A549 (cell line): ENCODE data around the gene DGKD. TPM values are rescaled to one million over a fixed set of nuclear protein-coding genes. Genes with fewer than 3 reads are reported as not detected.

Experiments
- ATAC-seq, 2 experiments: fragments of 200-7000 bp in 1 of 2; fragments of >200 bp in 1 of 2; cut with Nextera tagmentation in 1 of 2; cut with Tn5 transposase in 1 of 2; 3 replicates each; pipeline versions ENCODE4 v1.8.0 to v1.9.1; 2018 to 2020; ENCODE audit warnings: mild to moderate bottlenecking in 1 of 2, moderate library complexity in 1 of 2
- CTCF ChIA-PET: fragments of 300-600 bp; sonication (Branson Sonifier 250); formaldehyde crosslinking; extraction: SDS; loops from one replicate; lab custom pipeline; 2021; ENCODE audit warnings: antibody characterized with exemption, inconsistent platforms; lab: Yijun Ruan, JAX
- POLR2A ChIA-PET: fragments of 350-600 bp; formaldehyde crosslinking; extraction: SDS; loops from one replicate; lab custom pipeline; 2021; ENCODE audit warnings: antibody characterized with exemption, inconsistent platforms; lab: Yijun Ruan, JAX
- DNase-seq, 2 experiments: peaks; one replicate each; pipeline versions ENCODE4 v3.0.0 to v3.0.0-alpha.2; 2011 to 2016; ENCODE audit warnings: low read depth in 1 of 2, low spot score in 1 of 2
- FAIRE-seq: peaks from 2 replicates; lab custom pipeline; 2011; peaks lifted over from hg19 to GRCh38; lab: Jason Lieb, UNC
- H3K27ac ChIP-seq, 2 experiments: fragments of >200 bp; sonication (Bioruptor Twin); formaldehyde crosslinking; 3 replicates each; pipeline ENCODE4 v1.5.1; 2016 to 2017
- H3K4me1 ChIP-seq: fragments of >200 bp; sonication (Bioruptor Twin); formaldehyde crosslinking; 3 replicates; pipeline ENCODE4 v1.6.1; 2016
- H3K4me2 ChIP-seq: fragments of >200 bp; sonication (Bioruptor Twin); formaldehyde crosslinking; 3 replicates; pipeline ENCODE4 v1.6.1; 2016
- H3K4me3 ChIP-seq: fragments of >200 bp; sonication (Bioruptor Twin); formaldehyde crosslinking; 3 replicates; pipeline ENCODE4 v1.5.1; 2016
- H3K9me3 ChIP-seq: fragments of >200 bp; sonication (Bioruptor Twin); formaldehyde crosslinking; 3 replicates; pipeline ENCODE4 v1.6.1; 2016
- BHLHE40 ChIP-seq: IDR thresholded peaks from 2 replicates; pipeline ENCODE4 v1.6.1; 2012; ENCODE audit warnings: low read depth, low read length, inconsistent platforms
- CHD2 ChIP-seq: fragments of 150-350 bp; IDR thresholded peaks from 2 replicates; pipeline ENCODE4 v1.6.1; 2014; ENCODE audit warnings: low read length; ENCODE audit not compliant: partially characterized antibody
- EHF ChIP-seq: fragments of 250-450 bp; sonication (Bioruptor Pico); IDR thresholded peaks from 2 replicates; pipeline ENCODE4 v1.5.0; 2020; ENCODE audit warnings: mild to moderate bottlenecking
- EHMT2 ChIP-seq: fragments of 200-600 bp; sonication (generic); IDR thresholded peaks from 2 replicates; pipeline ENCODE4 v1.6.1; 2016; ENCODE audit warnings: antibody characterized with exemption, low read depth, mild to moderate bottlenecking, moderate library complexity
- HEYL ChIP-seq: fragments of 250-450 bp; sonication (Bioruptor Pico); IDR thresholded peaks from 2 replicates; pipeline ENCODE4 v1.8.0; 2021; ENCODE audit warnings: mild to moderate bottlenecking, moderate library complexity
- HOXA7 ChIP-seq: fragments of 250-450 bp; sonication (Bioruptor Pico); IDR thresholded peaks from 2 replicates; pipeline ENCODE4 v1.5.0; 2020; ENCODE audit warnings: mild to moderate bottlenecking, moderate library complexity
- HOXB13 ChIP-seq: fragments of 250-450 bp; sonication (Bioruptor Pico); IDR thresholded peaks from 2 replicates; pipeline ENCODE4 v1.5.0; 2020; ENCODE audit warnings: low read depth, mild to moderate bottlenecking, moderate library complexity
- HOXB5 ChIP-seq: fragments of 250-450 bp; sonication (Bioruptor Pico); IDR thresholded peaks from 2 replicates; pipeline ENCODE4 v1.5.0; 2020; ENCODE audit warnings: mild to moderate bottlenecking, moderate library complexity
- JUN ChIP-seq, 2 experiments: fragments of >200 bp; sonication (Bioruptor Twin); formaldehyde crosslinking; IDR thresholded peaks; 2 replicates in 1 of 2; 3 replicates in 1 of 2; pipeline ENCODE4 v1.6.1; 2016 to 2017
- MAFK ChIP-seq: fragments of 450-650 bp; IDR thresholded peaks from 2 replicates; pipeline ENCODE4 v1.6.1; 2014; ENCODE audit not compliant: partially characterized antibody
- MYC ChIP-seq: IDR thresholded peaks from 2 replicates; pipeline ENCODE4 v1.6.1; 2012; ENCODE audit warnings: mild to moderate bottlenecking, inconsistent platforms, low read length, improper control_type of control experiment, borderline replicate concordance
- RAD21 ChIP-seq, 2 experiments: fragments of >200 bp in 1 of 2; sonication (Bioruptor Twin) in 1 of 2; formaldehyde crosslinking in 1 of 2; IDR thresholded peaks in 1 of 2; conservative IDR thresholded peaks in 1 of 2; 2 replicates in 1 of 2; 3 replicates in 1 of 2; pipeline ENCODE4 v1.6.1; 2012 to 2018; ENCODE audit warnings: inconsistent platforms in 1 of 2
- RARB ChIP-seq: fragments of 250-450 bp; sonication (Bioruptor Pico); IDR thresholded peaks from 2 replicates; pipeline ENCODE4 v1.8.0; 2021; ENCODE audit warnings: mild to moderate bottlenecking, moderate library complexity
- RCOR1 ChIP-seq: fragments of 150-350 bp; IDR thresholded peaks from 2 replicates; pipeline ENCODE4 v1.6.1; 2014; ENCODE audit warnings: antibody characterized with exemption, low read length, low read depth
- SMC3 ChIP-seq: fragments of >200 bp; sonication (Bioruptor Twin); formaldehyde crosslinking; IDR thresholded peaks from 3 replicates; pipeline ENCODE4 v1.6.1; 2018; ENCODE audit warnings: inconsistent platforms
- TP53 ChIP-seq: fragments of 250-450 bp; sonication (Bioruptor Pico); IDR thresholded peaks from 2 replicates; pipeline ENCODE4 v1.5.0; 2021; ENCODE audit warnings: mild to moderate bottlenecking, moderate library complexity
- WGBS: methylation state at CpG from one replicate; pipeline ENCODE4 v1.1.6; 2017; ENCODE audit errors: missing lambda C conversion rate; 5-methylcytosine and 5-hydroxymethylcytosine counted together
- polyA plus RNA-seq, 4 experiments: library from polyadenylated mRNA; depleted of rRNA in 3 of 4; stranded (reverse); fragments of >200 nt; fragmentation: RNase III in 1 of 4; extraction: RNeasy Plus Mini Kit Qiagen cat#74134 plus additional on column Dnase treatment in 1 of 4; gene quantifications; 2 replicates in 3 of 4; 3 replicates in 1 of 4; pipeline ENCODE4 v1.2.3, GENCODE V29; 2011 to 2017
- TF ChIP-seq, protein P1 (sequence below): IDR thresholded peaks from 2 replicates; pipeline ENCODE4 v1.6.1; 2012
- TF ChIP-seq, protein P2 (sequence below): fragments of >200 bp; sonication (Bioruptor Twin); formaldehyde crosslinking; IDR thresholded peaks from 3 replicates; pipeline ENCODE4 v1.5.1; 2016
- TF ChIP-seq, protein P3 (sequence below): fragments of 250-450 bp; sonication (Bioruptor Pico); IDR thresholded peaks from 2 replicates; pipeline ENCODE4 v1.5.0; 2021; ENCODE audit warnings: mild to moderate bottlenecking, moderate library complexity, borderline replicate concordance
- TF ChIP-seq, protein P4 (sequence below): fragments of >200 bp; sonication (Bioruptor Twin); formaldehyde crosslinking; IDR thresholded peaks from 3 replicates; pipeline ENCODE4 v1.6.1; 2016
- TF ChIP-seq, protein P5 (sequence below): fragments of 450-650 bp; IDR thresholded peaks from 2 replicates; pipeline ENCODE4 v1.6.1; 2014; ENCODE audit warnings: antibody characterized with exemption

The DGKD gene
- polyA plus RNA-seq, 2 of the 4 experiments (the other 2 are of a cell fraction): 68.8 to 99.6 TPM

DNA sequence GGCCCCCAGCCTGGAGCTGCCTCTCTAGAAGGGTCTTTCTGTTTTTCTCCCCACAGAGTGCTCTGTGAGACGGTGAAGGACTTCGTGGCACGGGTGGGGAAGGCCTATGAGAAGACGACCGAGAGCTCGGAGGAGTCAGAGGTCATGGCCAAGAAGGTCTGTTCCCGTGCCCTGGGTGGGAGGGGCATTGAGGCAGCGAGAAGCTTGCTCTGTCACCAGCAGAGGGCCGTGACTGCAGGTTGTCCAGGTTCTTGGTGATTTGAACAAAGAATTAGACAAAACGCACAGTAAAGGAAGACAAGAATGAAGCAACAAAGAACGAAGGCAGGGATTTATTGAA lies 93.9 kb downstream of the DGKD start:
- ChIA-PET POLR2A (interaction anchor here (2.3 kb wide), 1 partner anchor 385 kb away, joined by 11 read pairs; no protein-coding TSS in a partner anchor), CTCF (interaction anchor here (0.9 to 20.8 kb wide), 26 partner anchors 8 to 410 kb away, joined by 3 to 356 read pairs (median 5); partner anchors contain the start of genes DGKD and UGT1A5)
- TF ChIP-seq RAD21 (conservative IDR thresholded peaks at IDR 0.05 in 1 of 2, IDR thresholded peaks at IDR 0.05 in 1 of 2) (peak in 1 of 2 experiments; percentile 49; a peak in 3 of 5 replicates), HOXB5 (no peak), SMC3 (peak; percentile 49), TP53 (CRISPR knock-in tag) (no peak), HOXB13 (0 out of 2 replicates have a peak, but pooled peaks have one; percentile 11), JUN (IDR thresholded peaks at IDR 0.05) (peak in 1 of 2 experiments; percentile 15; a peak in 1 of 5 replicates)
- TF ChIP-seq, protein P1, sequence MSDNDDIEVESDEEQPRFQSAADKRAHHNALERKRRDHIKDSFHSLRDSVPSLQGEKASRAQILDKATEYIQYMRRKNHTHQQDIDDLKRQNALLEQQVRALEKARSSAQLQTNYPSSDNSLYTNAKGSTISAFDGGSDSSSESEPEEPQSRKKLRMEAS: 0 out of 2 replicates have a peak, but pooled peaks have one; percentile 33
- TF ChIP-seq, protein P2, sequence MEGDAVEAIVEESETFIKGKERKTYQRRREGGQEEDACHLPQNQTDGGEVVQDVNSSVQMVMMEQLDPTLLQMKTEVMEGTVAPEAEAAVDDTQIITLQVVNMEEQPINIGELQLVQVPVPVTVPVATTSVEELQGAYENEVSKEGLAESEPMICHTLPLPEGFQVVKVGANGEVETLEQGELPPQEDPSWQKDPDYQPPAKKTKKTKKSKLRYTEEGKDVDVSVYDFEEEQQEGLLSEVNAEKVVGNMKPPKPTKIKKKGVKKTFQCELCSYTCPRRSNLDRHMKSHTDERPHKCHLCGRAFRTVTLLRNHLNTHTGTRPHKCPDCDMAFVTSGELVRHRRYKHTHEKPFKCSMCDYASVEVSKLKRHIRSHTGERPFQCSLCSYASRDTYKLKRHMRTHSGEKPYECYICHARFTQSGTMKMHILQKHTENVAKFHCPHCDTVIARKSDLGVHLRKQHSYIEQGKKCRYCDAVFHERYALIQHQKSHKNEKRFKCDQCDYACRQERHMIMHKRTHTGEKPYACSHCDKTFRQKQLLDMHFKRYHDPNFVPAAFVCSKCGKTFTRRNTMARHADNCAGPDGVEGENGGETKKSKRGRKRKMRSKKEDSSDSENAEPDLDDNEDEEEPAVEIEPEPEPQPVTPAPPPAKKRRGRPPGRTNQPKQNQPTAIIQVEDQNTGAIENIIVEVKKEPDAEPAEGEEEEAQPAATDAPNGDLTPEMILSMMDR: peak; percentile 31; the same call in 1 of the 3 replicates
- Histone ChIP-seq H3K9me3 (no peaks in the 10 kb centered on the region), H3K27ac (peak overlapping the region; percentile 93 to 94), H3K4me1 (peaks cover 70% of the 10 kb centered on the region), H3K4me3 (no peak overlapping the region), H3K4me2 (peak overlapping the region; percentile 46)
- ATAC-seq (peak; percentile 21 to 37; a peak in 4 of 6 replicates), DNase-seq (peak in 1 of 2 experiments; percentile 68), FAIRE-seq (no peak)
- 44% methylated on average over 11 of the region's 11 CpGs for WGBS

DNA sequence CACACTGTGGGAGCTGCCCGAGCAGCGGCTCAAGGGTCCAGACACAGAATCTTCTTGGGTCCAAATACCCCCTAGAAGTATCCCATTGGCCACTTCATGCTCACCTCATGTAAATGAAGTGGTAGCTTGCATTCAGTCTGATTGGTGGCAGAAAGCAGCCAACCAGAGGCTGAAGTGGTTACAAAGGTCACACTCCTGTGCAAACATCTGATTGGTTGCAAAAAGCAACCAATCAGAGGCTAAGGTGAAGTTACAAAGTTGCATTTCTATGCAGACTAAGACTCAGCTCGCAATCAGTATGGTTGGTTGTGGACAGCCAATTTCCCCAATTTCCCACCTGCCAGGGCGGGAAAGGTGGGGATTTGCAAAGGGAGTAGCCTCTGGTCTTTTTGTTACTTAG lies 94.3 kb downstream of the DGKD start:
- no peak for TF ChIP-seq EHF
- TF ChIP-seq JUN (IDR thresholded peaks at IDR 0.05): peak in 1 of 2 experiments; percentile 9; a peak in 1 of 5 replicates
- no peak for TF ChIP-seq RCOR1
- TF ChIP-seq HOXA7 (CRISPR knock-in tag): peak; percentile 19; the same call in 1 of the 2 replicates
- TF ChIP-seq, protein P3, sequence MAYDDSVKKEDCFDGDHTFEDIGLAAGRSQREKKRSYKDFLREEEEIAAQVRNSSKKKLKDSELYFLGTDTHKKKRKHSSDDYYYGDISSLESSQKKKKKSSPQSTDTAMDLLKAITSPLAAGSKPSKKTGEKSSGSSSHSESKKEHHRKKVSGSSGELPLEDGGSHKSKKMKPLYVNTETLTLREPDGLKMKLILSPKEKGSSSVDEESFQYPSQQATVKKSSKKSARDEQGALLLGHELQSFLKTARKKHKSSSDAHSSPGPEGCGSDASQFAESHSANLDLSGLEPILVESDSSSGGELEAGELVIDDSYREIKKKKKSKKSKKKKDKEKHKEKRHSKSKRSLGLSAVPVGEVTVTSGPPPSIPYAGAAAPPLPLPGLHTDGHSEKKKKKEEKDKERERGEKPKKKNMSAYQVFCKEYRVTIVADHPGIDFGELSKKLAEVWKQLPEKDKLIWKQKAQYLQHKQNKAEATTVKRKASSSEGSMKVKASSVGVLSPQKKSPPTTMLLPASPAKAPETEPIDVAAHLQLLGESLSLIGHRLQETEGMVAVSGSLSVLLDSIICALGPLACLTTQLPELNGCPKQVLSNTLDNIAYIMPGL (CRISPR knock-in tag): no peak
- Histone ChIP-seq H3K4me2 (peak overlapping the region; percentile 46), H3K9me3 (no peaks in the 10 kb centered on the region), H3K27ac (peak overlapping the region; percentile 93 to 94), H3K4me3 (no peak overlapping the region), H3K4me1 (peaks cover 69% of the 10 kb centered on the region)
- peak in 1 of 2 experiments; percentile 7; a peak in 3 of 6 replicates for ATAC-seq
- CTCF ChIA-PET: interaction anchor here (0.9 to 20.8 kb wide), 33 partner anchors 9 to 410 kb away, joined by 3 to 356 read pairs (median 5); partner anchors contain the start of genes DGKD and UGT1A5
- POLR2A ChIA-PET: interaction anchor here (1.1 to 2.3 kb wide), 2 partner anchors 22 to 384 kb away, joined by 4 to 11 read pairs; no protein-coding TSS in a partner anchor
- peak in 1 of 2 experiments; percentile 65 for DNase-seq
- 63% methylated on average over 4 of the region's 4 CpGs for WGBS
- FAIRE-seq: no peak

DNA sequence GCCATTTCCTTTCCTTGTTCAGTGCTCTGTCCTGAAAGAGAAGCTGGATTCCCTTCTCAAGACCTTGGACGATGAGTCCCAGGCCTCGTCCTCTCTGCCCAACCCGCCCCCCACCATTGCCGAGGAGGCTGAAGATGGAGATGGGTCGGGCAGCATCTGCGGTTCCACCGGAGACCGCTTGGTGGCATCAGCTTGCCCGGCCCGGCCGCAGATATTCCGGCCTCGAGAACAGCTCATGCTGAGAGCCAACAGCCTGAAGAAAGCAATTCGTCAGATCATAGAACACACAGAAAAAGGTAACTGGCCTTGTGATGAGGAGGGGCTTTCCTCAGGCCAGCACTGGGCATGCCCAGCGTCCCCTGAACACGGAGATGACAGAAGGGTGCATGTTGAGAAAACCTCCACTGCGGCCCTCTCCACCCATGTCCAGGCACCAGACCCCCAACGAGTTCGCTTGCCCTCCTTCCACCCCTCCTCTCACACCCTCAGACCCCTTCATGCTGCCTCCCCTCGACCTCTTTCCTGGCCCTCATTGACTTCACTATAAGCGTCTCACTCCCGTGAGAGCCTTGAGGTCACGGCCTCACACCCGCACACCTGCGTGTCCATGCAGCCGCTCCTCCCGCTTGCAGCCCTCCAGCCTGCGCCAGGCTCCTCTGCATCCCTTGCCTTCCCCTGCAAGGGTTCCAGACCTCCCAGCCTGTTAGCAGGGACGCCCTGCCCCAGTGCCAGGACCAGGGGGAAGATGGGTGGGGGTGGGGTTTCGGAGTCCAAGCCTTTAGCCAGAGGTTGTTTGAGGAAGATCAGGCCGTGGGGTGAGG lies 95.0 kb downstream of the DGKD start:
- 63% methylated on average over 22 of the region's 31 CpGs for WGBS
- peak; percentile 68 to 77 for DNase-seq
- TF ChIP-seq HEYL (CRISPR knock-in tag): no peak
- TF ChIP-seq MYC: no peak
- no peak for TF ChIP-seq EHMT2
- TF ChIP-seq, protein P4, sequence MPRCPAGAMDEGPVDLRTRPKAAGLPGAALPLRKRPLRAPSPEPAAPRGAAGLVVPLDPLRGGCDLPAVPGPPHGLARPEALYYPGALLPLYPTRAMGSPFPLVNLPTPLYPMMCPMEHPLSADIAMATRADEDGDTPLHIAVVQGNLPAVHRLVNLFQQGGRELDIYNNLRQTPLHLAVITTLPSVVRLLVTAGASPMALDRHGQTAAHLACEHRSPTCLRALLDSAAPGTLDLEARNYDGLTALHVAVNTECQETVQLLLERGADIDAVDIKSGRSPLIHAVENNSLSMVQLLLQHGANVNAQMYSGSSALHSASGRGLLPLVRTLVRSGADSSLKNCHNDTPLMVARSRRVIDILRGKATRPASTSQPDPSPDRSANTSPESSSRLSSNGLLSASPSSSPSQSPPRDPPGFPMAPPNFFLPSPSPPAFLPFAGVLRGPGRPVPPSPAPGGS: no peak
- TF ChIP-seq BHLHE40: no peak
- TF ChIP-seq, protein P5, sequence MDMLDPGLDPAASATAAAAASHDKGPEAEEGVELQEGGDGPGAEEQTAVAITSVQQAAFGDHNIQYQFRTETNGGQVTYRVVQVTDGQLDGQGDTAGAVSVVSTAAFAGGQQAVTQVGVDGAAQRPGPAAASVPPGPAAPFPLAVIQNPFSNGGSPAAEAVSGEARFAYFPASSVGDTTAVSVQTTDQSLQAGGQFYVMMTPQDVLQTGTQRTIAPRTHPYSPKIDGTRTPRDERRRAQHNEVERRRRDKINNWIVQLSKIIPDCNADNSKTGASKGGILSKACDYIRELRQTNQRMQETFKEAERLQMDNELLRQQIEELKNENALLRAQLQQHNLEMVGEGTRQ: no peak
- no peak for TF ChIP-seq CHD2
- TF ChIP-seq RARB (CRISPR knock-in tag): no peak
- TF ChIP-seq MAFK: no peak

More for the DNA sequence above, 95.0 kb downstream of the DGKD start:
- H3K4me2 ChIP-seq: peak overlapping the region; percentile 46
- FAIRE-seq (no peak), ATAC-seq (peak; percentile 67 to 74)
- peak overlapping the region; percentile 93 to 94 for H3K27ac ChIP-seq
- ChIA-PET CTCF (interaction anchor here (0.6 to 20.8 kb wide), 34 partner anchors 9 to 409 kb away, joined by 3 to 356 read pairs (median 5); partner anchors contain the start of genes DGKD and UGT1A5), POLR2A (interaction anchor here (1.1 to 2.3 kb wide), 2 partner anchors 23 to 384 kb away, joined by 4 to 11 read pairs; no protein-coding TSS in a partner anchor)
- H3K4me3 ChIP-seq: no peak overlapping the region
- no peaks in the 10 kb centered on the region for H3K9me3 ChIP-seq
- H3K4me1 ChIP-seq: peaks cover 62% of the 10 kb centered on the region
